GM18511 (cell line): ENCODE results near the gene PCGF1.
"Not testable (repeated sequence)": the region's sequence is repeated elsewhere in the genome, so short reads cannot be mapped to it uniquely, and the experiment has no call there.

Source experiments
- ATAC-seq: cut with Tn5 transposase; IDR thresholded peaks from one replicate; pipeline ENCODE4 v1.9.1; 2021; ENCODE audit warnings: mild to moderate bottlenecking, moderate library complexity; ENCODE audit not compliant: unreplicated experiment

PCGF1 gene

DNA sequence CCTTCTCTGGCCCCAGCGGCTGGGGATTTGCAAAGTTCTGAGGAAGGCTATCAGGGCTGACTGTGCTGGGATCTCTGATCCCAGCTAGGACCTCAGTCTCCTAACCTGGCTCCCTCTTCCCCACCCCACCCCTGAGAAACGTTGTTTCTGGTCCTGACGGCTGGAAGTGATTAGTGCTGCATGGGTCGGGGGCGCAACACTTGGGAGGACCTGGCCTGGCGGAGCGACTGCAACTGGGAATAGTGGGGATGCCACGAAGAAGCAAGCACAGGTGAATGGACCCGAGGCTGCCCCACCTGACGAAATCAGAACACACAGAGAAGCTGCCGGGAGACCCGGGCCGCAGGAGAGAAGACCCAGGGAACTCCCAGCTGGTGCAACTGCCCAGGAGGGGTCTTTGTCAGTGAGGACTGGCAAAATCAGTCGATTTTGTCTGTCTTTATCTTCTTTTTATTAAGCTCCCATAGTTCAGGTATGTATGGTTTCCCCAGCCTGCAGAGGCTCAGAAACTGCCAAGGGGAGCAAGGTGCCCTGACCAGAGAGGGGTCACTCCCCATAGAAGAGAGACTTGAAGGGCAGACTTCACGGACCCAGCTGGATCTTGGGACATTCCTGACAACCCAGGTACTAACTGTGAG, 7.4 kb downstream of the PCGF1 start:
- no peak for ATAC-seq

DNA sequence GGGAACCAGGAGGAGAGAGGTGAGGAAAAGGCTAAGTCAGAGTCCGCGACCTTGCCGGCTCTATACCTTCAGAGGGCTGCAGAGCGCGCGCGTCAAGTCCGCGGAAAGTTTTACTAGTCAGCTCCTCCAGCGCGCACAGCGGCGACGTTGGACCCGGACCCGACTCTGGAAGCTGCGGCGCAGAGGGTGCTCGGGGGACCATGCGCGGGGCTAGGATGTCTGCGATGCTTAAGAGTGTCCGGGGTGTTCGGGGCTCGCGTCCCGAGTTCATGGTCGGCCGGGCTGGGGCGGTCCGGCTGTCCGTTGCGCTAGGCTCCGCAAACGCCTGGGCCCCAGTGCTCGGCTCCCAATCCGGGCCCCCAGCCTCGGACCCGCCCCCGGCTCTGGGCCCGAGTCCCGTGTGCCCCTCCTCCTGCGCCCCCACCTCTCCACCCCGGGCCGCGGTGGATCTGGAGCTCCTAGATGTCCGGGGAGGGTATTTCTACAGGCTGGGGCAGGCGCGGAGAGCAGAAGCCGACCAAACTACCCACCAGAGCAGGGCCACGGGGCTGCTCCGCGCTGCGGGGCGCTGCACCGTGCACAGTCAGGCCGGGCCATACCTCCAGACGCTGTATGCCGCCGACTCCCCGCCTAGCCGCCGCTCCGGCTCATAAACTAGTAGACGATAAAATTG, 8.1 kb downstream of the PCGF1 start, which contains the start of gene LBX2:
TSS of gene LBX2 (minus strand) at position 337 of the 673 bp plus-strand sequence. CDS start at position 271, 66 bp downstream.
- no peak for ATAC-seq

DNA sequence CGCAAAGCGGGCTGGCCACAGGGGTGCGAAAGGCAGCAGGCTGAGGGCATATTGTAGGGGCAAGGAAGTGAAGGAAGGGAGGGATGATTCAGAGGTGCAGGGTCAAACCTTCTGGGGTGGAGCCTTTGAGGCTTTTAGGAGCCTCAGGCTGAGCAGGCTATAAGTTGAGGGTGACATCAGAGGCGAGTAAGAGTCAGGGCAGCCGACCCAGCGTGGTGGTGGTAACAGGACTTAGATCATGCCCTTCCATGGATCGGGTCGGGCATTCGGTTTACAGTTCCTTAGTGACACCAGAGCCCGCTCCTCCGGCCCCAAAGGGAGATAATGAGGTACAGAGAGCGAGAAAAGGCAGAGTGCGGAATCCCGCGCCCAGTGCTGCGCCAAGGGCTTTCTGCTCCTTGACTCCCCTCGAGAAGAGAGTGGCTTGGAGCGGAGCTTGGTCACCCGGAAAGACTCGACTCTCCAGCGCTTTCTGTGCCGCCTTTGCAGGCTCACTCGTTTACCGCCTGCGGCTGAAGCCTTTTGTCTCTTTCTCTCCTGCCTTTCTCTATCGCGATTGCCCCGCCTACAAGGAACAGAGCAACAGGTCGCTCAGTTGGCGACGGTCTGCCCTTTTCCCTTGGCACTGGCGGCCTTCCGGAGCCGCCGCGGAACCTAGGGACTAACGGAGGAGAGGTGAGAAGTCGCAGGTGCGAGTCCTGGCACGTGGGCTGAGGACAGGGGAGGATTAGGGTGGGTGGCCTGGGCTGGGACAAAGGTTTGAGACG, 8.8 kb downstream of the PCGF1 start:
- no peak for ATAC-seq

DNA sequence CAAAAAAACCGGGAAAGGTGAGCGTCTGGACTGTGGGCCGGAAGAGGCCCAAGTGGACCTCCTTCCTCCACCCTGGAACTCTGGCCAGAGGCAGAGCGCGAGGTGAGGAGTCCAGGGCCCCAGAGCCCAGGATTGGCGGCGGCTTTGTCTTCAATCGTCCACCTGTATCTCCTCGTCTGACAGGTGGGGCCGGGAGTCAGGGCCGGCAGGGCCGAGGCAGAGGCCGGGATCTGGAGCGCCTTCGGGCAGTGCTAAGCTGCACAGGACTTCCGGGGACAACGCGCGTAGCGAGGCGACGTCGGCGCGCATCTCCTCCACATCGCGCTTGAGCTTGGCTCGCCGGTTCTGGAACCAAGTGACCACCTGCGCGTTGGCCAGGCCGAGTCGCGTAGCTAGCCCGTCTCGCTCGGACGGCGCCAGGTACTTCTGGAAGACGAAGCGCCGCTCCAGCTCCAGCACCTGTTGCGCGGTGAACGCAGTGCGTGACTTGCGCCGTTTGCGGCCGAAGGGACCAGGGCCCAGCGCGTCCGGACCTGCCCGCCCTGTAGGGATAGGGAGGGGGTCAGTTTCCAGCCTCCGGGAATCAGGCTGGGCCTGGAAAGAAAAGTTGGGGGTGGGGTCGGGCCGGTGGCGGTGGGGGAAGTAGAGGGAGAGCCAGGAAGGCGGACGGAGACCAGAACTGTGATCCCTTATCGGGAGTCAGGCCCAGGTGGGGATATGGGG, 9.6 kb downstream of the PCGF1 start:
- ATAC-seq = no peak

DNA sequence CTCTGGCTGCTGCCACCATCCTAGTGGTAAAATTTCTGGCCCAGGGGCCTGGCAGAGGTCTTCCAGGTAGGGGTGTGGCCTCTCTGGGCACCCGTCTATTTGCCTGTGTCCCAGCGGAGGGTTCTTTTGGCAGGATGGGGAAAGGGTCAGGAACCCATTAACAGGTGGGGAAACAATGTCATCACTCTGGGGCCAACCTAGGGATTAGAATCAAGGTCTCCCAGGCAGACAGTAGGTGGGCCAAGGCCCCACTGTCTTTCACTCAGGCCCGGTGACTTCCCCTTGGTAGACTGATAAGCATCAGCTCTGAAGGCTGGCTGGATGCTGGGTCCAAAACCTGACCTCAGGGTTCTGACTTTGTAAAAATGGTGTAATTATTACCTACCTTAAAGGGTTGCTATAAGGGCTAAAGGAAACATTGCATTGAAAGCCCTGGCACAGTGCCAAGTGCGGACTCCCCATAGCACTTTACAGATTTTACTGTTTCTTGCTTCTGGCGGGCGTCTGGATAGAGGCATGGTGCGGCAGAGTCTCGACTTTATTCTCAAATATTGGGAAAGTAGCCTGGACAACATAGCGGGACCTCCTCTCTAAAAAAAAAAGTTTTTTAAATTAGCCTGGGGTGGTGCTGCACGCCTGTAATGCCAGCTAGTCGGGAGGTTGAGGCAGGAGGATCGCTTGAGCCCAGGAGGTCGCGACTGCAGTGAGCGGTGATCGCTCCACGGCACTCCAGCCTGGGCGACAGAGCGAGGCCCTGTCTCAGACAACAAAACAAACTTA, 10.3 kb downstream of the PCGF1 start:
- no peak for ATAC-seq

DNA sequence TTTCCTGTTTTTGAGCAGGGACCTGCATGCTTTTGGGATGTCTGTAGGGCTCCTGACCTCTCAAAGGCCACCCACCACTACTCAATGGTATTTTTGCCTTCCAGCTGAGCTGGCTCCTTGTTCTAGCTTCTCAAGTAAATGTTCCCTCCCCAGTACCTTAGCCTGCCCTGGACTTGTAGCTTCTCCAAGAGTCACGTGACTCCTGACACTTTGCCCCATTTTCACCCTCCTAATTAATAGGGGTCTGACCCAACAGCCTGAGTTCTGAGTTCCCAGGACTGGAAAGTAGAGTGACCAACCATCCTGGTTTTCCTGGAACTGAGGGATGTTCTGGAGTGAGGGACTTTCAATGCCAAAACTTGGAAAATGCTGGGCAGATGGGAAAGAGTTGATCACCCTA, 12.1 kb downstream of the PCGF1 start:
- ATAC-seq = no peak

DNA sequence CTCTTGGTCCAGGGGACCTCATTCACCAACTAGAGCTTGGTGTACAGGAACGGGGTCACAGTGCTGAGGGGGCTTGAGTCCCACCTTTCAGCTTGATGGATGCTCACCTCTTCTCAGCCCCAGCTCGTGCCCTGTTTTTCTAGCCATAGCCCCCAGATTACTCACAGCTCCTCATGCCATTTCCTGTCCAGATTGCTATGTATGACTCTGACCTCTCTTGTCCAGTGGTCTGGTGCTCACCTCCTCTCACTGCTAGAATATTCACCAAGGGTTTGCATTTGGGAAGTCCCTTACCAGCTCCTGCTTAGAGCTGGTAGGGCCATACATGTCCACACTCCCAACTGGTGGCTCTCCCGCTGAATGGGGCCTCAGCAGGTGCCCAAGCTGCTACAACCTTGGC, 13.9 kb downstream of the PCGF1 start:
- no peak for ATAC-seq

DNA sequence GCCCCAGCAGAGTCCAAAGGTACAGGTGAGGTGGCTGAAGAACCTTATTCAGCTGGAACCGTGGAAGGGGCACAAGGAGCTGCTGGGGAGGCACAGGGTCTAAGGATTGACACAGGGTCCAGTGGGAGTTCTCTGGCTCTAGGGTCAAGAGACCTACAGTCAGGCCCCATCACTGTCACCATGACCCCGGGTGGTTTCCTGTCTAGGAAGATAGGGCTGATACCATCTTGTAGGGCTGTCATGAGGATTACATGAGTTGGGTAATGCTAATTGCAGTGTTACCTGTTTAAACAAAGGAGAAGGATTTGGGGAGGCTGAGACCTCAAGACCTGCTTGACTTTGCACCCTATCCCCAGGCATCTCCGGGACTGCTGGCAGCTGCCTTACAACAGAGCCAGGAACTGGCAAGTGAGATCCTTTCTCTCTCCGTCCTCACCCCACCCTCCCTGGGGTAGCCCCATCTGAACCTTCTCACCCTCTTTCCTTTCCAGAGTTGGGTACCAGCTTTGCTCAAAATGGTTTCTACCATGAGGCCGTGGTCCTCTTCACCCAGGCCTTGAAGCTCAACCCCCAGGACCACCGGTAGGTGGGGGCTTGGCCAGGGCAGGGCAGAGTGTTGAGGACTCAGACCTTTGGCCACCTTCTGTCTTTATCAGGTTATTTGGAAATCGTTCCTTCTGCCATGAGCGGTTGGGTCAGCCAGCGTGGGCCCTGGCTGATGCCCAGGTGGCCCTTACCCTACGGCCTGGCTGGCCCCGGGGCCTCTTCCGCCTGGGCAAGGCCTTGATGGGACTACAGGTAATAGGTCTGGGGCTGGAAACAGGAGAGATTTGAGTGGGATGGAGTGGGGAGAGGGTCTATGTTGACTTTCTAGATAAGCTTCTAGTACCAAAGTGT, 15.6 kb downstream of the PCGF1 start:
- no peak for ATAC-seq

DNA sequence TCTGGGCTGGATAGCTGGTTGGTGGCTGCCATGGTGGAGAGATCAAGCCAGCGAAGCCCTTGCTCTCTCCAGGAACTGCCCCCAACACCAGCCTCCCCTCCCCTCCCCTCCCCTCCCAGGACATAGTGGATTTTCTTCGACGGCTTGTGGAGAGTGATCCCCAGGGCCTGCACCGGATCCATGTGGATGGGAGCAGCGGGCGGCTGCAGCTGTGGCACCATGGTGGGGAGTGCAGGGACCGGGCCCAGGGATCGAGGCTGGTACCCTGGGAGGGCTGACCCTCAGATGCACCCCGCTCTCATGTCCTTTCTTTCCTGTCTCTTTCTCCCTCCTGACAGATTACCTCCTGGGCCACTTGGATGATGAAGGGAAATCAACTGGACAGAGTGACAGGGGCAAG, 17.6 kb downstream of the PCGF1 start:
- no peak for ATAC-seq

DNA sequence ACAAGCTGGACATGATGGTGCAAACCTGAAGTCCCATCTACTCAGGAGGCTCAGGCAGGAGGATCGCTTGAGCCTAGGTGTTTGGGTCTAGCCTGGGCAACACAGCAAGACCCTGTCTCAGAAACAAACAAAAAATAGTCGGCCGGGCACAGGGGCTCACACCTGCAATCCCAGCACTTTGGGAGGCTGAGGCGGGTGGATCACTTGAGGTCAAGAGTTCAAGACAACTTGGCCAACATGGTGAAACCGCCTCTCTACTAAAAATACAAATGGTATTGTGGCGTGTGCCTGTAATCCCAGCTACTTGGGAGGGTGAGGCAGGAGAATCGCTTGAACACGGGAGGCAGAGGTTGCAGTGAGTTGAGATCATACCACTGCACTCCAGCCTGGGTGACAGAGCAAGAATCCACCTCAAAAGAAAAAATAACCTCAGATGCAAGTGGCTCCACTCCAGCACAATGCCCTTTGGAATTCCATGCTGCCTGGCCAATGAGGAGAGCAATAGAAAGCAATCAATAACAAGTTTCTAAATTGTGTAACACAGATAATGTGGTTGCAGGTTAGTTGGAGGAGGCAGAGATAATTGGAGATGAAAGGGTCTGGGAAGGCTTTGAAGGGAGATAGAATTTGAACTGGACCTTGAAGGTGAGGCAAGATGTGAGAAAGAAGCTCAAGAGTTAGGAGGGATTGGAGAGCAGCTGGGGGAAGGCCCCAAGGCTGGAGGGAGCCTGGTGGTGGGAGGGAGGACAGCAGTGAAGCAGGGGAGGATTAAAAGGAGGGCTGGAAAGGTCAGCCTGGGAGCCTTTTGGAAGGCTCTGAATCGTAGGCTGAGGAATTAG, 18.6 kb downstream of the PCGF1 start:
- no peak for ATAC-seq

DNA sequence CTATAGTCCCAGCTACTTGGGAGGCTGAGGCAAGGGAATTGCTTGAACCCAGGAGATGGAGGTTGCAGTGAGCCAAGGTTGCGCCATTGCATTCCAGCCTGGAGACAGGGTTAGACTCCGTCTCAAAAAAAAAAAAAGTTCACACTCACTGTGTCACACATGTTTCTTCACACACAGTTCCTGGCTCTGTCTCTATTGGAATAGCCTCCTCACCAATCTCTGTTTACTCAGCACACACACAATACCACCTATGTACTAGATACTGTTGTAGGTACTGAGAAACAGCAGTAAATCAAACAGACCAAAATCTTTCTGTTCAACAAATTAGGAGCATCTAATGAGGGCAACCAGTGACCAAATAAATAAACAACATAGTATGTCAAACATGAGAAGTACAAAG, 21.4 kb downstream of the PCGF1 start:
- ATAC-seq = no peak

DNA sequence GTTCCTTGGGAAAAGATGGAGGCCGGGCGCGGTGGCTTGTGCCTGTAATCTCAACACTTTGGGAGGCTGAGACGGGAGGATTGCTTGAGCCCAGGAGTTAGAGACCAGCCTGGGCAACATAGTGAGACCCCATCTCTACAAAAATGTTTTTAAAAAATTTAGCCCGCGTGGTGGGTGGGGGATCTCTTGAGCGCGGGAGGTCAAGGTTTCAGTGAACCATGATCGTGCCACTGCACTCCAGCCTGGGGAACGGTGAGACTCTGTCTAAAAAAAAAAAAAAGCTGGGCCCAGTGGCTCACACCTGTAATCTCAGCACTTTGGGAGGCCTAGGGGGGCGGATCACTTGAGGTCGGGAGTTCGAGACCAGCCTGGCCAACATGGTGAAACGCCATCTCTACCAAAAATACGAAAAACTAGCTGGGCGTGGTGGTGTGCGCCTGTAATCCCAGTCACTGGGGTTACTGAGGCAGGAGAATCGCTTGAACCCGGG, 23.8 kb downstream of the PCGF1 start:
- ATAC-seq = not testable (repeated sequence)

DNA sequence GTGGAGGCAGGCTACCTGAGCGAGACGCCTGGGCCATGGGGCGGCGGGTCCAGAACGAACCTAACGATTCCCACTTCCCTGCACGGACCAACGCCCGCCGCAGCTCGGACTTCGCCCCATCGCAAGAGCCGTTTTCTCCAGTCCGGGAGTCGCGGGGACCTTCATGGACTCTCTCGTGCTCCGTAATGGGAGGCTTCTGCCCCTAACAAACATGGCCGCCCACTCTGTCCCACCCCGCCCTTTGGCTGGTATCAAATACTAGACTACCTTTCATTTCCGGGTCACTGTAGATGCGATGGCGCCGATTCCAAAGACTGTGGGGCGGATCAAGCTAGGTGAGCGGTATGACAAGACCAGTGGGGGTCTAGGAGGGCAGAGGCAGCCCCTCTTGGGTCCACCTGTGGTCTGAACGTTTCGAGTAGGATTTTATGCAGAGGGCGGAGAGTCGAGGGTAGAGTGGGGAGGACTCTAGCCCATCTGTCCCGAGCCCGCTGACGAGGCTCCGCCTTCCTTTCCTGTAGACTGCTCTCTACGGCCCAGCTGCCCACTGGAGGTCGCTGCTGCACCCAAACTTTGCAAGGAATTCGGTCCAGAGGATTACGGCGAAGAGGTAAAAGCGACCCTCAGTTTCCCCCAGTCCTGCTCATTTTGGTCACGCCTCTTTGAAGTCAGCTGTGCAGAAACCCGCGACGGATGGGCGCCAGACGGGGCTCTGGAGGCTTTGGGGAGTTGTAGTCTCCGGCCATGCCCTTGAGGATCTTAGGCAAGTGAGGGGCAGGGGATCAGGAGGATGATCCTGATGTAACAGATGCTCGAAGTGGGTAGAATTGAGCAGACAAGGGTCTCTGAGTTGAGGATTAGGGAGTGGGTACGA, 24.5 kb downstream of the PCGF1 start, which contains the start of the genes CCDC142 and TTC31:
TSS of gene CCDC142 (minus strand) at position 198 of the 874 bp plus-strand sequence. CDS start at position 37, 161 bp downstream.
TSS of gene TTC31 (plus strand) at position 281 of the 874 bp plus-strand sequence. CDS start at position 296, 15 bp downstream.
- ATAC-seq = peak; percentile 95

DNA sequence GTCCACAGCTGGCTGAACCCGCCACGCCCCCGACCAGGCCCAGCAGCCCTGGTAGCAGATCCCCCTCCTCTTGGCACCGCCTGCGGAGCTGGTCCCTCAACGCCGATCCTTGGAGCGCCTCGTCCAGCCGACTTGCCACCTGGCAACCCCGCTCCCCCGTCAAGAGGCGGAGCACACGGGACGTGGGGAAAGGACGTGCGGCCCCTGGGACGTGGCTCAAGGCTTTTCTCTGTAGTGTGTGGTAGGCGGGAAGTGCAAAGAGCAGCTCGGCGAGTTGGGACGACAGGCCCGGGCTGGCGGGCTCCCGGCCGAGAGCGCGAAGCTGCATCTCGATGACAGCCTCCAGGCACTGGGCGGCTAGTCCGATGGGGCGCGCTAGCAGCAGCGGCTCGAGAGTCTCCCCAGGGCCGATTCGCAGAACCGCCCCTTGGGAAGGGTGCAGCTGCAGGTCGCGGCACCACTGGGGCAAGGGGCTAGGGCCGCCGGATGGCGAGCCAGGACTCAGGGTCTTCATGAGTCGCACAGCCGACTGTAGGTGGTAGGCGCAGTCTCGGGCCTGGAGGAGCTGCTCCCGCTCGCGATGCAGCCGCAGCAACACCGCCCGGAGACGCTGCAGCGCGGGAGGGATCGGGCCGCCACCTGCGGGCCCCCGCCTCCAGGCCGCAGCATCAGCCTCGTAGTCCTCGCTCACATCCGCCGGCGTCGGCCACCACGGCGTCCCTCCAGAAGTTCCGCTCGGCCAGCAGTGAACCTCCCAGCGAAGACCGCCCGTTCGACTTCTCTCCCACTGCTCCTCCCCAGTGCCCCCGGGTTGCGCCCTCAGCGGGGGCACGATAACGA, 25.3 kb downstream of the PCGF1 start:
- peak; percentile 50 for ATAC-seq

DNA sequence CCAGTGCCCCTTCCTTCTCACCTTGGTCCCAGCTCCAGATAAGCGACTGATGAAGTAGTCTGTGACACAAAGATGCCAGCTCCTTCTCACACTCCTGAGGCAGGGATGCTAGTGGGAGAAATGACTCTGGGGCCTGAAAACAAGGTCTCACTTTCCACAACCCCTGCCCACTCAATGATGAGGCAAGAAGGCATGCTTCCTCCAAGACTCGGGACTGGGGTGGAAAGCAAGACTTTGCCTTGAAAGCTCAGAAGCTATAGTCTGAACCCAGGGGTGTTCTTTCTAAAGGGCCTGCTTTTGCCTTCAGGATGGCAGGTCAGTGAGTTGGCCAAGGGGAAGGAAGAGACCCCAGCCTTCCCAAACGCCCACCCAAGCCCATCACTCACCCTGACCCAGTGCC, 26.1 kb downstream of the PCGF1 start:
- ATAC-seq = no peak

DNA sequence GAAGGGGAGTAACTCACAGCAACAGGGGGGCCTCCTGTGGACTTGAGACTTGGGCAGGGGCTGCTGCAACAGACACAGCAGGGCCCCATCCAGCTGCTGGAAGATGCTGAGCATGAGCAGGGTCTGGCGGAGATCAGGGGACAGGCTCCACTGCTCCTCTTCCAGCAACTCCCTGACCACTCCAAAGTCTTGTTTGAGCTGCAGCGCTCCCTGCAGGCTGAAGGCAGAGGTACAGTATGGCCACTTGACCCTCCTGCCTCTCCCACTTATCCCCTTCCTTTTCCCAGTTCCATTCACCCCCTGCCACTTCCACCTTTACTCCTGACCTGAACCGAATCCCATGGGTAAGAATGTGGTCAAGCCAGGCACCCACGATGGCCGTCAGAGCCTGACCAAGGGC, 32.6 kb downstream of the PCGF1 start:
- no peak for ATAC-seq
